IMR-90 (cell line): ENCODE measurements around the gene ALDH1A1. TPM values are rescaled to one million over a fixed set of nuclear protein-coding genes. Genes with fewer than 3 reads are reported as not detected.

Experiments
- ATAC-seq: fragments of 200-7000 bp; cut with Tn5 transposase; 2 replicates; pipeline ENCODE4 v1.9.1; 2020; ENCODE audit warnings: low read depth, mild to moderate bottlenecking, moderate library complexity
- BruUV-seq: library from RNA; stranded (reverse); fragments of 400-500 nt; replicated peaks from 2 replicates; lab custom pipeline; 2021; lab: Mats Ljungman, UMichigan
- CTCF ChIA-PET: fragments of 300-600 bp; formaldehyde crosslinking; extraction: SDS; loops from one replicate; lab custom pipeline; 2021; ENCODE audit warnings: antibody characterized with exemption; lab: Yijun Ruan, JAX
- POLR2A ChIA-PET: fragments of 300-600 bp; sonication (Branson Sonifier 250); formaldehyde crosslinking; loops from one replicate; lab custom pipeline; 2022; ENCODE audit warnings: antibody characterized with exemption; ENCODE audit not compliant: unreplicated experiment; lab: Charles Lee
- DNase-seq: peaks from one replicate; pipeline ENCODE4 v3.0.0; 2013
- H2AFZ ChIP-seq: replicated peaks from 2 replicates; pipeline ENCODE3; 2013; ENCODE audit warnings: low read length, mild to moderate bottlenecking; ENCODE audit not compliant: poor library complexity
- H2AK5ac ChIP-seq: 2 replicates; pipeline ENCODE4 v1.6.1; 2013; ENCODE audit warnings: low read depth, low read length, inconsistent platforms
- H2AK9ac ChIP-seq: replicated peaks from 2 replicates; pipeline ENCODE3; 2013; ENCODE audit warnings: mild to moderate bottlenecking, low read depth, low read length, moderate library complexity; ENCODE audit not compliant: poor library complexity
- H2BK120ac ChIP-seq: 2 replicates; pipeline ENCODE4 v1.6.1; 2013; ENCODE audit warnings: low read depth, low read length, inconsistent platforms
- H2BK15ac ChIP-seq: 3 replicates; pipeline ENCODE4 v1.6.1; 2013; ENCODE audit warnings: low read depth, low read length, inconsistent platforms
- H2BK20ac ChIP-seq: 2 replicates; pipeline ENCODE4 v1.6.1; 2013; ENCODE audit warnings: low read depth, mild to moderate bottlenecking, inconsistent platforms, low read length, moderate library complexity
- H2BK5ac ChIP-seq: 2 replicates; pipeline ENCODE4 v1.6.1; 2013; ENCODE audit warnings: mild to moderate bottlenecking, low read depth, low read length, inconsistent platforms; ENCODE audit not compliant: poor library complexity, severe bottlenecking
- H3K14ac ChIP-seq: replicated peaks from 2 replicates; pipeline ENCODE4 v1.6.1; 2013; ENCODE audit warnings: low read depth, low read length, inconsistent platforms
- H3K18ac ChIP-seq: 2 replicates; pipeline ENCODE4 v1.6.1; 2013; ENCODE audit warnings: low read depth, low read length, control low read depth
- H3K23ac ChIP-seq: 2 replicates; pipeline ENCODE4 v1.6.1; 2013; ENCODE audit warnings: low read depth, low read length, inconsistent platforms
- H3K27ac ChIP-seq: 2 replicates; pipeline ENCODE4 v1.5.1; 2013; ENCODE audit warnings: mild to moderate bottlenecking, control low read depth, low read length; ENCODE audit not compliant: insufficient read depth
- H3K27me3 ChIP-seq: 2 replicates; pipeline ENCODE4 v1.6.1; 2013; ENCODE audit warnings: low read length; ENCODE audit not compliant: control insufficient read depth, insufficient read depth
- H3K36me3 ChIP-seq: 2 replicates; pipeline ENCODE4 v1.6.1; 2013; ENCODE audit warnings: low read length, mixed read lengths; ENCODE audit not compliant: control insufficient read depth, insufficient read depth
- H3K4ac ChIP-seq: 2 replicates; pipeline ENCODE4 v1.6.1; 2013; ENCODE audit warnings: low read depth, low read length, inconsistent platforms
- H3K4me1 ChIP-seq: 2 replicates; pipeline ENCODE4 v1.6.1; 2013; ENCODE audit warnings: low read length, mixed read lengths; ENCODE audit not compliant: control insufficient read depth, insufficient read depth
- H3K4me2 ChIP-seq: 2 replicates; pipeline ENCODE4 v1.6.1; 2013; ENCODE audit warnings: low read depth, mild to moderate bottlenecking, control low read depth, low read length, moderate library complexity
- H3K4me3 ChIP-seq: 2 replicates; pipeline ENCODE4 v1.5.1; 2013; ENCODE audit warnings: low read depth, mild to moderate bottlenecking, control low read depth, low read length, moderate library complexity; ENCODE audit not compliant: insufficient read depth
- H3K56ac ChIP-seq: 2 replicates; pipeline ENCODE4 v1.6.1; 2013; ENCODE audit warnings: low read length, inconsistent platforms; ENCODE audit not compliant: insufficient read depth; ENCODE audit errors: extremely low read depth
- H3K79me1 ChIP-seq, 2 experiments: 2 replicates each; pipeline ENCODE4 v1.6.1; 2013; ENCODE audit warnings: low read length in 2 of 2, inconsistent platforms in 1 of 2, low read depth in 1 of 2
- H3K9ac ChIP-seq: 2 replicates; pipeline ENCODE4 v1.6.1; 2013; ENCODE audit warnings: low read depth, low read length, control low read depth
- H3K9me1 ChIP-seq: 2 replicates; pipeline ENCODE4 v1.6.1; 2013; ENCODE audit warnings: low read length, inconsistent platforms; ENCODE audit not compliant: insufficient read depth
- H3K9me3 ChIP-seq: 2 replicates; pipeline ENCODE4 v1.6.1; 2013; ENCODE audit warnings: low read length; ENCODE audit not compliant: control insufficient read depth, insufficient read depth
- H4K20me1 ChIP-seq: 2 replicates; pipeline ENCODE4 v1.6.1; 2013; ENCODE audit warnings: low read length, inconsistent platforms; ENCODE audit not compliant: insufficient read depth
- H4K5ac ChIP-seq: 2 replicates; pipeline ENCODE4 v1.6.1; 2013; ENCODE audit warnings: mild to moderate bottlenecking, low read depth, low read length, control low read depth
- H4K8ac ChIP-seq, 2 experiments: 2 replicates each; pipeline ENCODE4 v1.6.1; 2013; ENCODE audit warnings: low read depth in 2 of 2, low read length in 2 of 2, control low read depth in 1 of 2, inconsistent platforms in 1 of 2
- H4K91ac ChIP-seq: 2 replicates; pipeline ENCODE4 v1.6.1; 2013; ENCODE audit warnings: low read depth, low read length, inconsistent platforms; ENCODE audit not compliant: insufficient read depth
- CHD1 ChIP-seq: IDR thresholded peaks from 2 replicates; pipeline ENCODE4 v1.6.1; 2012; ENCODE audit warnings: low read depth, low read length, improper control_type of control experiment
- FOS ChIP-seq: fragments of 150-350 bp; IDR thresholded peaks from 2 replicates; pipeline ENCODE4 v1.6.1; 2016; ENCODE audit warnings: low read depth, low read length
- MAFK ChIP-seq: IDR thresholded peaks from 2 replicates; pipeline ENCODE4 v1.6.1; 2012; ENCODE audit warnings: low read depth, low read length, improper control_type of control experiment
- MAZ ChIP-seq: IDR thresholded peaks from 2 replicates; pipeline ENCODE4 v1.6.1; 2012; ENCODE audit warnings: low read depth, mild to moderate bottlenecking, low read length, improper control_type of control experiment, moderate library complexity, borderline replicate concordance
- MXI1 ChIP-seq: IDR thresholded peaks from 2 replicates; pipeline ENCODE4 v1.6.1; 2012; ENCODE audit warnings: low read depth, mild to moderate bottlenecking, low read length, moderate library complexity, borderline replicate concordance
- NFE2L2 ChIP-seq: fragments of 150-350 bp; IDR thresholded peaks from 2 replicates; pipeline ENCODE4 v1.6.1; 2016; ENCODE audit warnings: low read depth, mild to moderate bottlenecking, low read length
- POLR2A ChIP-seq: IDR thresholded peaks from 2 replicates; pipeline ENCODE4 v1.6.1; 2012; ENCODE audit warnings: mild to moderate bottlenecking, low read depth, low read length
- SMC3 ChIP-seq: fragments of 150-350 bp; IDR thresholded peaks from 2 replicates; pipeline ENCODE4 v1.6.1; 2016; ENCODE audit warnings: low read depth, mild to moderate bottlenecking, antibody characterized with exemption, low read length, moderate library complexity
- whole genome bisulfite sequencing, 2 experiments: methylation state at CpG; one replicate each; pipeline versions ENCODE4 v1.1.5 to v1.1.7; 2013; ENCODE audit warnings: missing lambda C conversion rate in 2 of 2; ENCODE audit not compliant: insufficient read length in 1 of 2; ENCODE audit errors: extremely low coverage in 2 of 2; 5-methylcytosine and 5-hydroxymethylcytosine counted together
- dilution Hi-C: fragments of 300-500 bp; cut with HindIII; formaldehyde crosslinking; loops from one replicate; pipeline ENCODE4 v1.14.3; 2018; ENCODE audit warnings: low sequenced_read_pairs; ENCODE audit not compliant: unreplicated experiment
- in situ Hi-C: fragments of 300-500 bp; cut with MboI; formaldehyde crosslinking; loops from 3 replicates; pipeline ENCODE4 v1.14.3; 2019; ENCODE audit warnings: low sequenced_read_pairs, inconsistent platforms, mixed read lengths
- intact Hi-C: fragments of 100-400 bp; cut with micrococcal nuclease; formaldehyde crosslinking; loops from 2 replicates; pipeline ENCODE4 v1.10.0; 2022
- polyA plus RNA-seq, 3 experiments: library from polyadenylated mRNA; depleted of rRNA; stranded (reverse); fragments of >200 nt; gene quantifications; 2 replicates each; pipeline ENCODE4 v1.2.3, GENCODE V29; 2012; ENCODE audit warnings: low replicate concordance in 1 of 3
- total RNA-seq: library from RNA; depleted of rRNA; stranded (reverse); fragments of >200 nt; gene quantifications from 2 replicates; pipeline ENCODE4 v1.2.3, GENCODE V29; 2012
- TF ChIP-seq, protein P1 (sequence below): fragments of 150-350 bp; IDR thresholded peaks from 2 replicates; pipeline ENCODE4 v1.6.1; 2017; ENCODE audit warnings: mild to moderate bottlenecking, antibody characterized with exemption, low read length, low read depth

The ALDH1A1 gene
- total and polyA plus RNA-seq, 2 of the 4 experiments (the other 2 are of a cell fraction) = not detected

DNA sequence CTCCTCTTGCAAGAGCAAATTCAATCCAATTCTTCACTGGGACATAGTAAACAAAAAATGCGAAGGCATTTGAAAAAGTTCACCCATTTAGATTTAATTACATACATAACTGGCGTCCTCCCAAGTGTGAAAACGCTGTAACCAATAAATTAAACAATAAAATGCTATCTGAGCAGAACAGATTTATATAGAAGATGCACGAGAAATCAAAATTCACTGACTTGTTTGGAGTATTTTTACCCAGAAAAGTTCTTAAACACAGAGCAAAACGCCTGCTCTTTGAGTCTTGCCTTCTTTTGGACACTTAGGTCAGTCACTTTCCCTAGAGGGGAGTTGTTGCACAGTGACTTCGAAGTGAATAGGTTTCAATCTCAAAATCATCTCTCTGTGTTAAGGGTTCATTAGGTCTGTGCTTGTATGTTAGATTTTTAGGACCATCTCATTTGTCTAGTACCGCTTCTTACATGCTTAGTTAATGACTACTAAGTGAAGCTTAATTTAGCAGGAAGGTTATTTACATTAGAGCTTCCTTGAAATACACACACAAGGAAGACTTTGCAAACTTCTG, 1.9 kb downstream of the ALDH1A1 start (continued):
- no peak for TF ChIP-seq MXI1
- TF ChIP-seq CHD1 = no peak
- TF ChIP-seq NFE2L2 = no peak
- no peak for TF ChIP-seq SMC3
- TF ChIP-seq MAFK = no peak
- TF ChIP-seq FOS = no peak
- TF ChIP-seq POLR2A = no peak

DNA sequence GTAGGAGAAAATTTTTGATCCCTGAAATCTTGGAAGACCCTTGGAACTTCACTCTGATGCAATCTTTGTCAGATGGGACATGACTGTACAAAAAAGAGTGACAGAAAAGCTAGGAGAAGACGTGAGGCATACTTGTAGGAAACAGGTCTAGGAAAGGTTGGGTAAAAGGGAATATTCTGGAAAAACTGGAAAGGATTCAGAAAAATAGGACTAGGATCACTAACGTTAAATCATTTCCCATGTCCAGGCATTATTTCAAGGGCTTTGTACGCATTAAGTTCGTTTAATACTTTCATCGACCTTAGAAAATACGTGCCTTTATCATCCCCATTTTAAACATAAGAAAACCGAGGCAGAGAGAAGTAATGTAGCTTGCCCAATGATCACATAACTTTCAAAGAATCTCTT, 2.9 kb downstream of the ALDH1A1 start:
- no peak for ATAC-seq
- no peak overlapping the region for H3K56ac ChIP-seq
- no peaks in the 10 kb centered on the region for H3K4me1 ChIP-seq
- H3K9me1 ChIP-seq = no peaks in the 10 kb centered on the region
- no peak overlapping the region for H4K91ac ChIP-seq
- no peak overlapping the region for H3K18ac ChIP-seq
- POLR2A ChIA-PET = no interaction called here
- no peaks in the 10 kb centered on the region for H4K20me1 ChIP-seq
- no peak overlapping the region for H2AK9ac ChIP-seq
- no peak overlapping the region for H4K5ac ChIP-seq
- no peaks in the 10 kb centered on the region for H3K27me3 ChIP-seq
- in situ Hi-C loops (no loop called here), dilution Hi-C loops (no loop called here), intact Hi-C loops (loop anchor here (10.0 kb wide), 1 partner anchor 45 kb away; no protein-coding TSS in a partner anchor)
- H3K27ac ChIP-seq = no peak overlapping the region
- H3K4me3 ChIP-seq = no peak overlapping the region
- no peak overlapping the region for H2BK120ac ChIP-seq
- 100% methylated on average over 1 of the region's 7 CpGs; no CpG with 5 or more reads in 1 of the 2 experiments for WGBS, 2 experiments
- CTCF ChIA-PET = interaction anchor here (0.7 kb wide), 1 partner anchor 1624 kb away, joined by 5 read pairs; no protein-coding TSS in a partner anchor
- H2AFZ ChIP-seq = no peak overlapping the region
- no peak overlapping the region for H3K4me2 ChIP-seq
- no peak overlapping the region for H3K4ac ChIP-seq
- no peak overlapping the region for H3K9ac ChIP-seq
- H3K36me3 ChIP-seq = no peaks in the 10 kb centered on the region
- H2AK5ac ChIP-seq = no peak overlapping the region
- no peak overlapping the region for H3K23ac ChIP-seq
- TF ChIP-seq POLR2A (no peak), NFE2L2 (no peak), MAZ (no peak), SMC3 (no peak), CHD1 (no peak), MAFK (no peak)
- TF ChIP-seq, protein P1, sequence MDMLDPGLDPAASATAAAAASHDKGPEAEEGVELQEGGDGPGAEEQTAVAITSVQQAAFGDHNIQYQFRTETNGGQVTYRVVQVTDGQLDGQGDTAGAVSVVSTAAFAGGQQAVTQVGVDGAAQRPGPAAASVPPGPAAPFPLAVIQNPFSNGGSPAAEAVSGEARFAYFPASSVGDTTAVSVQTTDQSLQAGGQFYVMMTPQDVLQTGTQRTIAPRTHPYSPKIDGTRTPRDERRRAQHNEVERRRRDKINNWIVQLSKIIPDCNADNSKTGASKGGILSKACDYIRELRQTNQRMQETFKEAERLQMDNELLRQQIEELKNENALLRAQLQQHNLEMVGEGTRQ = no peak
- H4K8ac ChIP-seq = no peak overlapping the region
- no TSS peak for BruUV-seq
- no peak overlapping the region for H2BK5ac ChIP-seq
- no peak overlapping the region for H3K14ac ChIP-seq
- H2BK20ac ChIP-seq = no peak overlapping the region
- H3K9me3 ChIP-seq = no peaks in the 10 kb centered on the region
- H2BK15ac ChIP-seq = no peak overlapping the region
- no peaks in the 10 kb centered on the region for H3K79me1 ChIP-seq
- DNase-seq = no peak
